ENCODE results near the gene TPST2.

Gene TPST2

DNA sequence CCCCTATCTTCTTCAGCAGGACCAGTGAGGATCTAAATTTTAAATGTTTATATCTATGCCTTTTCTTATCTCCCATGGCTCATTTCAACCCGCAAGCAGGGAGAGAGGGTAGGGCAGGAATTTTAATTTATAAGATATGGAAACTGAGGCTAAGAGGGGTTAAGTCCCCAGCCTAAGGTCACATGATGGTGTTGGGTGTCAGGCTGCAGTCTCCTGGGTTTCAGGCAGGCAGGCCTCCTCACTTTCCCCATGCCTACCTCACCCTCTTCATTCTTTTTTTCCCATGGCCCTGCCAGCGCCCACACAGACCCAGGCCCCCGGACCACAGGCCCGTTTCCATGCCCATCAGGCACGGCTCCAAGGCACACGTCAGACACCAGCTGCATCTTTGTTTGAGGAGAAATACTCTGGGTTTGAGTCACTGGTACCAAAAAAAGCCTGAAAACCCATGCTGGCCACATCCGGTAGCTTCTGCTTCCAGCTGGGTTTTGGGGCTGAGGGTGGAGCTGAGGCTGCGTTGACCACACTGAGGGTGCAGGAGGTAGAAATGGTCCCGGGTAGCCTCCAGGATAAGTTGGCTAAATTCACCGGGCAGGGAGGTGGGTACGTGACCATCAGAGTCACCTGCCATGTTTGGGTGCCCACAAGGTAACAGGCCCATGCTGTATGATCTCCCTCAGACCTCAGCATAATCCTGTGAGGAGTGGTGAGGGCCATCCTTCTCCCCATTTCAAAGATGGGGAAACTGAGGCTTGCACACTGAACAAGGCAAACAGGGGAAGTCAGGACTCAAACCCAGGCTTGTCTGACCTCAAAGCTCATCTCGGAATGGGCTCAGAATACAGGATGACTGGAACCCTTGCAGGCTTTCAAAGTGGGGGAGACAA is 20.4 kb upstream of the TPST2 start:
- DNase-seq = peak; percentile 92

DNA sequence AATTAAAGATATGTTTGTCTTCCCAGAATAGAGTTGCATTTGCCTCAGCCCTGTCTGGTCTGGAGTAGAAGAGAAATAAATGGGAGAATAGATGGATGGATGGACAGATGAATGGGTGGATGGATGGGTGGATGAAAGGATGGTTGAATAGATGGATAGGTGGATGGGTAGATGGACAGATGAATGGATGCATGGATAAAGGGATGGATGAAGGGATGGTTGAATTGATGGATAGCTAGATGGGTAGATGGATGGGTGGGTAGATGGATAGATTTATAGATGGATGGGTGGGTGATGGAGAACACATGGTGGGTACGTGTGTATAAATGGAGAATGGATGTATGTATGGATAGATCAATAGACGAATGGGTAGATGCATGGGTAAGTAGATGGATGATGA is 19.4 kb upstream of the TPST2 start:
- no peak for DNase-seq

DNA sequence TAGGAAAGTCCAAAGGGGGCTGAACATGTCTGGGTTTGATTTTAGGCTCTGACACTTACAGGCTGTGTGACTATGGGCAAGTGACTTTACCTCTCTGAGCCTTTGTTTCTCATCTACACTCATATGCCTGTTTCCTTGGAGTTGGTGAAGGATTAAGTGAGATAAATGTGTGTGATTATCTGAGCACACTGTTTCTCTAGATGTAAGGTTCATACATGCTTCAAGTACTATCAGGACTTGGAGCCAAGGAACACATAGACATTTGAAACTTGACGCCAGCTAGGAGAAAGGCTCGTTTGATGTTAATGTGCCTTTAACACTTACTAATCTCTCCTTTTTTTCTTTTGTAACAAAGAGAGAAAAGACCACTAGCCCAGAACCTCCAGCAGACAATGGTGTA is 18.2 kb upstream of the TPST2 start:
- no peak for DNase-seq

DNA sequence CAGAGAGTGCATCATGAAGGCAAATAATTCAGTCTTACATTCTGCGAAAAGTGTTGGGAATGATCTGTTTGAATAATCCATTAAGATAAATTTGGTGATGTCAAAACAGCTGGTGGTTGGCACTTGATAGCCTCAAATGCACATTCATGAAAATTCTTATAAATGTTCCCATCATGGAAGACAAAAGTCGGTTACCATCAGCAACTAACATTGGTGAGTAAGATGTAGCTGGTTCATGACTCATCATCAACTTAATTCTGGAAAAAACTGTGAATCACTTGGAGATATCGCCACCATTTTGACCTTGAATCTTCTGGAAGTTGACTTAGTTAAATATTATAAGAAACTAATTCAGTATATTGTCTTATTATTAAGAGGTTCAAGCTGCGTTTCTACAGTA is 16.7 kb upstream of the TPST2 start:
- peak; percentile 46 for DNase-seq

DNA sequence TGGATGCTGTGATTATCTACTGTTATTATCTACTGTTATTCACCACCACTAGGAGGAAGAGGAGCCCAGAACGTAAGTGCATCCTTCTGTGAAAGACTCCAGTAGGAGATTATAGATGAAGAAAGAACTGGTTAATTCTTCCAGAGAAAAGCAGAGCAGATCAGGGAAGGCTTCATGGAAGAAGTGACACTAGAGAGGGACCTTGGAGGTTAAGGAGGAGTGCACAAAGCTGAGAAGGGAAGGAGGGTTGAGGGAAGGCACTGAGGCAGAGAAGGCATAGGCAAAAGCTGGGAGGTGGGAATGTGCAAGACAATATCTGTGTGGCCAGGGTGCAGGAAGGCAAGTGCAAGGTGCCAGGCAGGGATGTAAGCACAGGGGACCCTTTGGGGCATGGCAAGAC is 14.4 kb upstream of the TPST2 start:
- no peak for DNase-seq

DNA sequence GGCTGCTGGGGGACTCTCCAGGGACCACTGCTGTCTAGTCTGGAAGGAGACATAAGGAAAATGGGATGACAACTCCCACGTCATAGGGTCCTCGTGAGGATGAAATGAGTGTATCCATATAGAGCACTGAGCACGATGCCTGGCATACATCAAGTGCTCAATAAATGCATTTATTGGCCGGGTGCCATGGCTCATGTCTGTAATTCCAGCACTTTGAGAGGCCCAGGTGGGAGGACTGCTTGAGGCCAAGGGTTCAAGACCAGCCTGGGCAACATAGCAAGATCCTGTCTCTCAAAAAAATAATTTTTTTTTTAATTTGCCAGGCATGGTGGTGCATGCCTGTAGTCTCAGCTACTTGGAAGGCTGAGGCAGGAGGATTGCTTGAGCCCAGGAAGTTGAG is 12.2 kb upstream of the TPST2 start:
- no peak for DNase-seq

DNA sequence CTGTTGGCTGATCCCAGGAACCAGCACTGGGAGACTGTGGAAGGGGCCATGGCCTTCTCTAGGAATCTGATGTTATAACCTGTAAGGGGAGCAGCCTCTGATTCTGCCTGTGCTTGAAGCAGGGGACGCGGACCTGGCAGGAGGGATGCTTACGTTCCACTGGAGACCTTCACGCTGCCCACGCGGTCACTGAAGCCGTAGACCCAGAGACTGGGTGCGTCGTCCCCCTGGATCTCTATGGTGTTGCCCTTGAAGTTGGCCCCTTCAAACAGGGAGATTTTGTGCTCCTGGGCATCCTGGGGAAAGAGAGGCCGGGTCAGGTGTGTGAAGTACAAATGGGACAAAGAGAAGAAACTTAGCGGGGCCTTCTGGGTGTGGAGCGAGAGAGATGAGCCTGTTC is 11.8 kb upstream of the TPST2 start:
- no peak for DNase-seq

DNA sequence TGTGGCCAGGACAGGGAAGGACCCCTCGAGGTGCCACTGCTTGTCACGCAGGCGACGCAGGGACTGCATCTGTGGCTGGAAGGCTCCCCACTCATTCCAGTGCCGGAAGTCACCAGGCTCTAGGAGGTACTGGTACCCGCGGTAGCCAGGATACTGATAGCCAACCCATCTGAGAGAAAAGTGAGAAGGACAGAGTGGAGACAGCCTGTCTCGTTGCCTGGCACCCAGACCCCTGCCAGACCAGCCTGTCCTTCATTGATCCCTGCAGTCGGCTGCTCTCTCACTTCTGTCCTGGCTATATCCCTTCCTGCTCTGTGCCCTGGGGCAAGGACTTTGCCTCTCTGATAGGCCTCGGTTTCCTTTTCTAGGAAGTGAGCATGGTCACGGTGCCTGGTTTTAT is 9.6 kb upstream of the TPST2 start:
- DNase-seq = no peak

DNA sequence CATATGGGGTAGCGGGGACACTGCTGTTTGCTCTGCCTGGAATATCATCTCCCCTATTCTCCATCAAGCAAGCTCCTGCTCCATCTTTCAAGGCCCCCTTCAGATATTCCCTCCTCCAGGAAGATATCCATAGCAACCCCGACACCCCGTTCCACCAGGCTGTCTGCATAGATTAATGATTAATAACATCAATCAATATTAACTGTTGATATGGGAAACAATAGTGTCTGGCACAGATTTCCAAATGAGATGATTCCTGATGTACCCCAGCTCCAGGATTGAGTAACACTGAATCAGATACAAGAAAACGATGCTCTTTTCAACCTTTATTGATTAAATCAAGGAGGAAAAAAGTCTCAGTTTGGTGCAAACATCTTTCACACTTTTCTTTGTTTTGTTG is 7.5 kb upstream of the TPST2 start:
- no peak for DNase-seq

DNA sequence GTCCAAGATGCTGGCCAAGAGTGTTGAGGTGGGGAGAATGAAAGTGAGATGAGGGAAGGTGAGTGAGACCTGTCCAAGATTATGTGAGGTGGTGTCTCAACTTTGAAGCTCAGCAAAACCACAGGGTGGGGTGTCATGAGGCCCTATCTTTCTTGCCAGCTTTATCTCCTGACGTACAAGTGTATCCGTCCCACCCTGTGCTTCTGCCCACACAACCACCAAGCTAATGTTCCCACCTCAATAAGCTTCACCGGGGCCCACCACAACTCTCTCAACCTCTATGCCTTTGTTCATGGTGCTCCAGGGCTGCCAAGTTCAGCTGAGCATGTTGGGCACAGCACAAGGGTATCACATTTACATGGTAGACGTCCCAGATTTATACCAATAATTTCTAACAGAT is 7.1 kb upstream of the TPST2 start:
- no peak for DNase-seq

DNA sequence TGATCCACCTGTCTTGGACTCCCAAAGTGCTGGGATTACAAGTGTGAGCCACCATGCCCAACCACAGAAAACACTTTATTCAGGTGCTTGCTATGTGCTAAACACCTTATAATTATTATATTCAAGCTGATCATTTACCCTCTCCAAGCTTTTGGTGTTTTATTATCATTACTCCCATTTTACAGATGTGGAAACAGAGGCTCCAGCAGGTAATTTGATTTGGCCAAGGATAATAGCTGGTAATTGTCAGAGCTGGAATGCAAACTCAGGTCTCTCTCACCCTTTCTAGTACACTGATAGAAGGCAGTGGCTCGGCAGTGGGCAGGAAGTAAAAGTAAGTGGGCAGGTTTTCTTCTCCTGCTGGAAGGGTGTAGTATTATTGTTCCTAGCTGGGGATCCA is 3.8 kb upstream of the TPST2 start:
- no peak for DNase-seq

DNA sequence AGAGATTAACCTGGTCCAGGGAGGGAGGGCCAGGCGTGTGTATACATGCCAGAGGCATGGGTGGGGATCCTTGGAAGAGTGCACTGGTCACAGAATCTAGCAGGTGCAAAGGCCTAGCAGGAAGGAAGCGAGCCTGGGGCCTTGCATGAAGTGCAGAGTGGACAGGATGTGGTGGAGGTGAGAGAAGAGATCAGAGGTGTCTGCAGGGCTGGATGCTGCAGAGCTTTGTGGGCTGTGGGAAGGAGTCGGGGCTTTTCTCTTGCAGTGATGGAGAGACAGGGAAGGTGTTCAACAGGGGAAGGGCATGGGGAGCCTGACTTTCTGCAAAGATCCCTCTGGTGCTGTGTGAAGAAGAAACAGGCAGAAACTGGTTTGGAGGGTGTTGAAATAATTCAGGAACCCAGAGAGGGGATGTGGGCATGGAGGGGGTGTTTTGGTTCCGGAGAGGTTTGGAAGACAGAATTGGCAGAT is 2.5 kb upstream of the TPST2 start:
- DNase-seq = no peak

DNA sequence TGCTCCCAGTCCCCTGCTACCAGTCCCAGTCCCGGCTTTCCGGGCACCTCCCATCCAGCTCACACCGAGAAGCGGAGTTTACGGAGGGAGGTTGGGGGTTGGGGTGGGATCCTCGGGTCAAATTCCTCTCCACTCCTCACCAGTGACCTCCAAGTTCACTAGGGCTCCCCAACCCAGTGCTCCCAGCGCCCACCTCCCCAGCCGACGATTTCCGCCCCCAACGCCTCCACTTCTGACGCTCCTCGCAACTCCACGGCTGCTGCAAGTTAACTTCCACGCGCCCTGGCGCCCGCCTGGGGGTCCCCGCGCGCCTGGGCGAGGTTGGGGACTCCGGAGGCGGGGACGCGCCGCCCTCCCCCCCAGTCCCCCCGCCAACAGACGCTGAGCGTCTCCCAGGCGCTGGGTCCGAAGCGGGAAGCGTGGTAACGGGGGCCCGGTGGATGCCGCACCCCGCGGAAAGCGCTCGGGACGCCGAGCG is 526 bp downstream of the TPST2 start:
- DNase-seq = peak; percentile 26

DNA sequence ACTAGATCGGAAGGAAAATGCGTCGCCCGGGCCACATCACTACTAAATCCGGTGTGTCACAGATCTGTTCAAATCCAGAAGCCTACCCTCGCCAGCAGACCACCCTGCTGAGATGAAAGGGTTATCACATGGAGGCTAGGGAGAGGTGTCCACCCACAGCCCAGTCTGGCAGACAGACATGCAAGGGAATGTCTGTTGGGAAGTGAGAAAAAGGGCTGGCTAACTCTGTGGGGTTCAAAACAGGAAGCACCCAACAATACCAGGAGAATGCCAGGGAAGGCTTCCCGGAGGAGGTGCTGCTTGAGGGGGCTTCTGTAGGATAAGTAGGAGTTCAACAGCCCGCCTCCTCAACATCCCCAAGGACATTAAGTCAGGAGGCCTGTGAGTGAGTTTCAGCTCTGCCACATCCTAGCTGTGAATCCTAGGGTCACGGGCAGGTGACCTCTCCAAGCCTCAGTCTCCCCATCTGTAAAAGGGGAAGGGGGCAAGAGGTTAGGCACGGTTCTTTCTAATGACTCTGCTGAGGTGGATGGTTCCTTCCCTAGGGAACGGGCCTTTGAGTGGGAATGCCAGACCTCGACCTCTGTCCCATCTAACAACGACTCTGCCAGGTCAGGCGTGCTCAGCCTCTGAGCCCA is 1.1 kb downstream of the TPST2 start:
- no peak for DNase-seq

DNA sequence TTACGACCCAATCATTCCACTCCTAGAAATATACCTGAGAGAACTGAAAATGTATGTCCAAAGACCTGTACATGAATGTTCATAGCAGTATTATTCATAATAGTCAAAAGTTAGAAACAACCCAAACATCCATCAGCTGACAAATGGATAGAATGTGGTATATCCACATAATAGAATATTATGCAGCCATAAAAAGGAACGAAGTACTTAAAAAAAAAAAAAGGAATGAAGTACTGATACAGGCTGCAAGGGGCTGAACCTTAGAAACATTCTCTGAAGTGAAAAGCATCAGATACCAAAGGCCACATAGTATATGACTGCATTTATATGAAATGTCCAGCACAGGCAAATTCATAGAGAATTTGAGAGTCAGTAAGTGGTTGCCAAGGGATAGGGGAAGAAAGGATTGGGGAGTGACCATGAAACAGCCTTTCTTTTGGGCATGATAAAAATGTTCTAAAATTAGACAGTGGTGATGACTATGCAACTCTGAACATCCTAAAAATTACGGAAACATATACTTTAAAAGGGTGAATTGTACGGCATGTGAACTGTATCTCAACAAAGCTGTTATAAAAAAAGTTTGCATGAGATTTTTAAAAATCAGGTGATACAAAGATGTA is 1.8 kb downstream of the TPST2 start:
- DNase-seq = peak; percentile 73

DNA sequence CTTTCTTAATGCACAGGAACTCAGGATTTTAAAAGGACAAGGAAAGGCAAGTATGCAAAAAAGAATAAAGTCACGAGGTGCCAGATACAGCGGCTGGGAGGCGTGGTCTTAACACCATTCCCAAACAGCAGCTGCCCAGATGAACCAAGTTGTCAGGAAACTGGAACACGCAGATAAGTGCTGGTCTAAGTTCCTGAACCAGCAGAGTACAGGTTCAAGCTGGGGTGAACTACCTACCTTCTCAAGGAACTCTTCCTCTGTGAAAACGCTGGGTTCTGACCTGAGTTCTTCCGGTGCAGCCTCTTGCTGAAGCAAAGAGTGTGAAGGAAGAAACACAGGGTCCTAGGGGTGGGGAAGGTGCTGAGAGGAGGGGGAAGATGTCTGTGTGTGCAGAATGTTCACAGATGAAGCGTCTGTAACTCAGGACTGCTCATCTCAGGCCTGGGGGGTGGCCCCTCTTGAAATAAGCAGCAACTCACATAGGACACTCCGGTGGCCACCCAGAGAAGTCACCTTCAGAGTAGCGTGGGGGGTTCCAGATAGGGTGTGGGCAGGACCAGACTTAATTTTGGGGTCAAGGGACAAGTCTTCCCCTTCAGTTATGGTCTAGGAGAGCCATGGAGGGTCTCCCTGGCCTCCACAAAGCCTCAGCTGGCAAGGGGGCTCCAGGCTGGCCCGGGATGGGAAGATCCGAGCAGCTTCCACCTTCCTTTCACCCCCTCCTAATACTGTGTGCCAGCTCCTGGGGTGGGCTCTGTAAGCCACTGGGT is 3.2 kb downstream of the TPST2 start:
- DNase-seq = no peak

DNA sequence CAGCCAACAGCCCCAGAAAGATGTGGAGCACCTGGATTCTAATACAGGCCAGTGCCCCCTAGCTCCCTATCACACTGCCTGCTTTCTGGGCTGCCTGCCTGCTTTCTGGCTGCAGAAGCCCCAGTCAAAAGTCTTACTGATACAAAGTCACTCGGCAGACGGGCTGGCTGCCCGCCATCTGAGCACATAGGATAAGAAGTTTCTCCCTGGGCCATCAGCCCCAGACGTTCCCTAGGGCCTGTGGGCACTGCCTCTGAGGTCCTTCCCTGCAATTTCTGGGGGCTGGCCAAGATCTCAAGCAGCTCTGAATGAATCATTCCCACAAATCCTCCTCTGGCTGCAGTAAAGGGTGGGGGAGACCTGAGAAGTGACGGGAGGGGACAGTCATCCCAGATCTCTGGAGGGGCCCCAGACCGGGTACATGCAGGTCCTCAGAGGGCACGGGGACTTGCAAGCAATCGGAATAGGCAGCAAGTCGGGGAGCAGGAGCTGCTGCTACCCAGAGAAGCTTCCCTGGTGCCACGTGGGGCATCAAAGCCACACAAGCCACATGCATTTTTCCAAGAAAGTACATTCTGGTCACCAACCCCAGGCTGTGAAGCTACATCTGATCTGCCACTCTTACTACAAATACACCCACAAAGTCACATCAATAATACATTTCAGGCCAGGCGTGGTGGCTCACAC is 4.7 kb downstream of the TPST2 start:
- peak; percentile 97 for DNase-seq

DNA sequence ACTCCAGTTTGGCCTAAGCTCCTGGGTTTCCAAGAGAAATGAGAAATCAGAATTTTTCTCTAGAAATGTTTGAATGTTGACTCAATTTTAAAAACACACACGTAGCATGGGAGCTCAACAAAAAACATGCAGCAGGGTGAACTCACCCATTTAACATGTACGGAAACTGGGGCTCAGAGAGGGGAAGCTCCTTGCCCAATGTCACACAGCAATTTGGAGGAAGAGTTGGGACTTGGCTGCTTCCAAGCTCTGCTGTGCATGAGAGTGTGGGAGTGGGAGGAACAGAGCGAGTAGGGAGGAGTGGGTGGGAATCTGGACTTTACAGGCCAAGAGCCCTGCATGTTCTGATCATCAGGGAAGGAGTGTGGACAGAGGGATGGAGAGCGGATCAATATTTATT is 5.9 kb downstream of the TPST2 start:
- DNase-seq = no peak

DNA sequence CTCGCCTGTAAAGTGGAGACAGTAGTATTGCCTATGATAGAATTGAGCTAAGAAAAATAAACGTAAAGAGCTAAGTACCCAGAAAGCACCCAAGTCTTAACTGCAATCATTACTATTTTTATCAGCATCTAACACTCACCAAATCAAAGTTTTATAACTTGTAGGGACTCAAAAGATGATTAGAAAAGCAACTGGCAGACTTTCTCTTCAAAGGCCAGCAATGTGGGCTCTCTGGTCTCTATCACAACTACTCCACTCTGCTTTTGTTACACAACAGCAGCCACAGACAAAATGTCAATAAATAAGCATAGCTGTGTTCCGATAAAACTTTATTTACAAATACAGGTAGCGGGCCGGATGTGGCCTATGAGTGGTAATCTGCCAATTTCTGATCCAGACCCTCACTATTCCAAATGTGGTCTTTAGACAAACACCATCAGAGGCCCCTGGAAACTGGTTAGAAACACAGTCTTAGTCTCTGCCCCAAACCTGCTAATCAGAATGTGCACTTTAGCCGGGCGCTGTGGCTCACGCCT is 8.2 kb downstream of the TPST2 start:
- DNase-seq = no peak

DNA sequence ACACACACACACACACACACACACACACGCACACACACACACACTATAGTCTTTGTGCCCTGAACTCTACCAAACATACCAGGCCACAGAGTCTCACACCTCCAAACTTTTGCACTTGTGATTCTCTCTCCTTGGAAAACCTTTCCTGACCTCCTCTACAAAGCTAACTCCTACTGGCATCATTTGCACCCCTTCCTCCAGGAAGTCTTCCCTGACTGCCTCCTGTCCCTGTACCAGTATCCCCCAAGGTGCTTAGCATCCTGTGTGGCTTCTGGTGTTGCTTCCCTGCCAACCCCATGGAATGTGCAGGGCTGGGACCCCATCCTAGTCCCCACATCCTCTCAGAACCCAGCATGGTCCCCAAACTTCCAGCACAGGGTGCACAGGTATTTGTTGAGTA is 8.9 kb downstream of the TPST2 start:
- no peak for DNase-seq

DNA sequence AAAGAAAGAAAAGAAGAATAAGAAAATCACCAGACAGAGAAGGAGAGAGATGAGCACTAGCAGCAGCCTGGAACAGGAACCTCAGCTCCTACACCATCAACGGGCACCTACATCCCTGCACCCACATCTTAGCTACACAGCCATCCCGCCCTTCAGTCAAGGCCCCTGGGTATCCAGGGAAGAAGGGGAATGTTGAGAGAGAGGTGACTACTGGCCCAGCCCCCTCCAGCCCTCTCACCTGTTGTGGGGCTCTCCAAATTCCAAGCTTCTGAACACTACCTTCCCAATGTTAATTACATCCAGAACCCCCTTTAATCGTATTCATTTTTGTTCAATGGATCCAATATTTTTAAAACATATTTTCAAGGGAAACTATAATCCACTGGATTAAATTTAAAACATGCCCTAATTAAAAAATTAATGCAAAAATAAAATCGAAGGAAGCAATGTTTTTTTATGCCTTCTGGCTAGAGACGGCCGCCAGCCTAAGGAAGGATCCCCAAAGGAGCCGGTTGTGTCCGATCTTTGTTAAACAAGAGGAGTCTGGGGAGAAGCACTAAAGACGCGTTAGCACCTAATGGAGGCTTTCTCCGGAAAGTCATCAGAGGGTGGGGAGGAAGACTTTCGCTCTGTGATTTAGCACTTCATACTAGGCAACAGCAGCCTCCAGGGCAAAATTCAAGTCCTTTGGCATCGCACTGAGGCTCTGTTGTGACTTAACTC is 9.5 kb downstream of the TPST2 start:
- no peak for DNase-seq
